Neuronal stem cell (in vitro differentiated cells): Measurements from ENCODE around the gene PLA2G4E.
A peak's percentile ranks its signal among the peaks of the same experiment; 100 is the strongest.

Experiments
- DNase-seq: peaks from one replicate; pipeline ENCODE4 v3.0.0-alpha.2; 2013; ENCODE audit warnings: low spot score
- H2AFZ ChIP-seq: one replicate; pipeline ENCODE4 v1.6.1; 2013; ENCODE audit warnings: mild to moderate bottlenecking, low read length, inconsistent platforms
- H2AK5ac ChIP-seq: 2 replicates; pipeline ENCODE4 v1.6.1; 2013; ENCODE audit warnings: low read depth, mild to moderate bottlenecking, inconsistent platforms, low read length, moderate library complexity, mixed read lengths
- H2BK120ac ChIP-seq: 2 replicates; pipeline ENCODE4 v1.6.1; 2013; ENCODE audit warnings: low read depth, mild to moderate bottlenecking, inconsistent platforms, low read length, moderate library complexity, mixed read lengths
- H2BK12ac ChIP-seq: one replicate; pipeline ENCODE4 v1.6.1; 2013; ENCODE audit warnings: low read length, inconsistent platforms
- H2BK15ac ChIP-seq: 2 replicates; pipeline ENCODE4 v1.6.1; 2013; ENCODE audit warnings: mild to moderate bottlenecking, low read length, inconsistent platforms, mixed read lengths
- H2BK5ac ChIP-seq: one replicate; pipeline ENCODE4 v1.6.1; 2013; ENCODE audit warnings: inconsistent platforms, mild to moderate bottlenecking, low read length, moderate library complexity
- H3K14ac ChIP-seq: one replicate; pipeline ENCODE4 v1.6.1; 2013; ENCODE audit warnings: low read length, inconsistent platforms
- H3K18ac ChIP-seq: 2 replicates; pipeline ENCODE4 v1.6.1; 2013; ENCODE audit warnings: low read length, inconsistent platforms
- H3K23ac ChIP-seq: 2 replicates; pipeline ENCODE4 v1.6.1; 2013; ENCODE audit warnings: low read depth, mild to moderate bottlenecking, mixed read lengths, low read length, inconsistent platforms; ENCODE audit not compliant: poor library complexity
- H3K27ac ChIP-seq: replicated peaks from 3 replicates; pipeline ENCODE4 v1.5.1; 2013; ENCODE audit warnings: low read length, inconsistent platforms
- H3K27me3 ChIP-seq, 3 experiments: 2 replicates each; pipeline ENCODE4 v1.6.1; 2013; ENCODE audit warnings: low read length in 3 of 3, mild to moderate bottlenecking in 2 of 3, inconsistent platforms in 1 of 3, low read depth in 1 of 3, mixed read lengths in 1 of 3, moderate library complexity in 1 of 3; ENCODE audit not compliant: control insufficient read depth in 3 of 3, insufficient read depth in 3 of 3
- H3K36me3 ChIP-seq, 2 donors: replicated peaks in 1 of 2; 2 replicates each; pipeline ENCODE4 v1.6.1; 2013; ENCODE audit warnings: low read length in 2 of 2; ENCODE audit not compliant: control insufficient read depth in 2 of 2, insufficient read depth in 2 of 2
- H3K4ac ChIP-seq: 2 replicates; pipeline ENCODE4 v1.6.1; 2013; ENCODE audit warnings: inconsistent platforms, mild to moderate bottlenecking, low read length, moderate library complexity
- H3K4me1 ChIP-seq, 2 donors: 1 replicate in 1 of 2; 2 replicates in 1 of 2; pipeline ENCODE4 v1.6.1; 2013; ENCODE audit warnings: low read length in 2 of 2, low read depth in 1 of 2; ENCODE audit not compliant: control insufficient read depth in 2 of 2, insufficient read depth in 1 of 2
- H3K4me2 ChIP-seq: one replicate; pipeline ENCODE4 v1.6.1; 2013; ENCODE audit warnings: mild to moderate bottlenecking, low read length, inconsistent platforms; ENCODE audit not compliant: insufficient read depth, poor library complexity, severe bottlenecking
- H3K4me3 ChIP-seq, 2 donors: 2 replicates each; pipeline ENCODE4 v1.5.1; 2013; ENCODE audit warnings: low read length in 2 of 2, mild to moderate bottlenecking in 2 of 2, inconsistent platforms in 1 of 2, moderate library complexity in 1 of 2
- H3K79me1 ChIP-seq: one replicate; pipeline ENCODE4 v1.6.1; 2013; ENCODE audit warnings: low read depth, mild to moderate bottlenecking, inconsistent platforms, low read length, moderate library complexity
- H3K9ac ChIP-seq: one replicate; pipeline ENCODE4 v1.6.1; 2013; ENCODE audit warnings: mild to moderate bottlenecking, low read depth, low read length, inconsistent platforms; ENCODE audit not compliant: poor library complexity
- H3K9me3 ChIP-seq, 2 donors: replicated peaks in 1 of 2; 2 replicates each; pipeline versions ENCODE3 to v1.6.1; 2013; ENCODE audit warnings: low read length in 2 of 2, mild to moderate bottlenecking in 2 of 2, inconsistent platforms in 1 of 2, low read depth in 1 of 2, mixed read lengths in 1 of 2, moderate library complexity in 1 of 2; ENCODE audit not compliant: control insufficient read depth in 2 of 2, insufficient read depth in 1 of 2
- H4K8ac ChIP-seq: one replicate; pipeline ENCODE4 v1.6.1; 2013; ENCODE audit warnings: low read depth, mild to moderate bottlenecking, inconsistent platforms, low read length, moderate library complexity
- H4K91ac ChIP-seq: one replicate; pipeline ENCODE4 v1.6.1; 2013; ENCODE audit warnings: low read length, low read depth, mild to moderate bottlenecking, inconsistent platforms; ENCODE audit not compliant: poor library complexity
- WGBS, 2 donors: extraction: QIAGEN DNeasy Blood & Tissue Kit; methylation state at CpG; one replicate each; pipeline ENCODE4 v1.1.7; 2013; ENCODE audit warnings: missing lambda C conversion rate in 2 of 2, mixed read lengths in 1 of 2; ENCODE audit not compliant: insufficient read length in 2 of 2, insufficient replicate concordance in 1 of 2; ENCODE audit errors: extremely low coverage in 2 of 2; 5-methylcytosine and 5-hydroxymethylcytosine counted together

Gene PLA2G4E

GRCh38 chr15:41971895-41972252 lies 49.0 kb downstream of the PLA2G4E start:
- Histone ChIP-seq H3K9ac (peak overlapping the region; percentile 99), H4K8ac (no peak overlapping the region), H3K4me2 (peak overlapping the region; percentile 80), H3K36me3 (no peaks in the 10 kb centered on the region), H4K91ac (no peak overlapping the region), H3K23ac (peak overlapping the region; percentile 97), H3K9me3 (no peaks in the 10 kb centered on the region), H3K4ac (no peak overlapping the region), H2AFZ (peak overlapping the region; percentile 100), H3K4me3 (peak overlapping the region; percentile 95 to 96), H3K18ac (peak overlapping the region; percentile 99), H2AK5ac (no peak overlapping the region), H3K4me1 (peaks cover 1 to 9% of the 10 kb centered on the region in 2 donors), H2BK120ac (no peak overlapping the region), H2BK15ac (peak overlapping the region; percentile 93), H2BK5ac (peak overlapping the region; percentile 92), H3K27ac (peak overlapping the region; percentile 74), H3K79me1 (peaks cover 1% of the 10 kb centered on the region), H3K14ac (peak overlapping the region; percentile 84), H3K27me3 (peaks cover 0 to 21% (median 0%) of the 10 kb centered on the region in 3 experiments), H2BK12ac (peak overlapping the region; percentile 46)
- DNase-seq: peak; percentile 39
- WGBS, 2 donors: no CpG with 5 or more reads among the region's 46 CpGs

GRCh38 chr15:41971089-41971894 lies 49.5 kb downstream of the PLA2G4E start:
- peak; percentile 52 for DNase-seq
- Histone ChIP-seq H3K27ac (peak overlapping the region; percentile 74), H3K4me1 (peaks cover 1 to 9% of the 10 kb centered on the region in 2 donors), H4K91ac (no peak overlapping the region), H2AK5ac (no peak overlapping the region), H3K23ac (peak overlapping the region; percentile 97), H2BK120ac (no peak overlapping the region), H3K4ac (no peak overlapping the region), H3K9ac (peak overlapping the region; percentile 99), H3K27me3 (peaks cover 0 to 21% (median 0%) of the 10 kb centered on the region in 3 experiments), H3K36me3 (no peaks in the 10 kb centered on the region), H3K18ac (no peak overlapping the region), H2BK5ac (no peak overlapping the region), H2BK15ac (no peak overlapping the region), H3K9me3 (no peaks in the 10 kb centered on the region), H2AFZ (peak overlapping the region; percentile 100), H2BK12ac (no peak overlapping the region), H4K8ac (no peak overlapping the region), H3K14ac (no peak overlapping the region), H3K4me2 (peak overlapping the region; percentile 80), H3K4me3 (peak overlapping the region; percentile 95 to 96), H3K79me1 (peaks cover 1% of the 10 kb centered on the region)
- no CpG with 5 or more reads among the region's 16 CpGs for WGBS, 2 donors

- H4K8ac ChIP-seq: no peak overlapping the region
- no peaks in the 10 kb centered on the region for H3K36me3 ChIP-seq
- no peak overlapping the region for H3K9ac ChIP-seq
- no peak overlapping the region for H2BK12ac ChIP-seq
- WGBS, 2 donors: no CpG with 5 or more reads among the region's 1 CpG
- no peak overlapping the region for H2BK5ac ChIP-seq
- peaks cover 5 to 9% of the 10 kb centered on the region in 2 donors for H3K4me1 ChIP-seq
- no peak overlapping the region for H3K4ac ChIP-seq
- H3K4me2 ChIP-seq: no peak overlapping the region
- no peak for DNase-seq
- H3K9me3 ChIP-seq: no peaks in the 10 kb centered on the region
- H3K27ac ChIP-seq: no peak overlapping the region
- H3K79me1 ChIP-seq: peaks cover 1% of the 10 kb centered on the region
- H3K14ac ChIP-seq: no peak overlapping the region
- H2AFZ ChIP-seq: no peak overlapping the region
- H3K18ac ChIP-seq: no peak overlapping the region
- H4K91ac ChIP-seq: no peak overlapping the region
- no peak overlapping the region for H3K4me3 ChIP-seq
- no peak overlapping the region for H3K23ac ChIP-seq
- no peak overlapping the region for H2AK5ac ChIP-seq
- H2BK120ac ChIP-seq: no peak overlapping the region
- H3K27me3 ChIP-seq: peaks cover 0 to 16% (median 0%) of the 10 kb centered on the region in 3 experiments
- no peak overlapping the region for H2BK15ac ChIP-seq
Measured at GRCh38 chr15:41970456-41970855, 50.4 kb downstream of the PLA2G4E start.

- Histone ChIP-seq H4K91ac (no peak overlapping the region), H3K27me3 (peaks cover 0 to 14% (median 0%) of the 10 kb centered on the region in 3 experiments), H3K18ac (no peak overlapping the region), H2AFZ (no peak overlapping the region), H3K9ac (no peak overlapping the region), H3K4me1 (peaks cover 5 to 9% of the 10 kb centered on the region in 2 donors), H3K4me2 (no peak overlapping the region), H2AK5ac (no peak overlapping the region), H3K4me3 (no peak overlapping the region), H3K4ac (no peak overlapping the region), H4K8ac (no peak overlapping the region), H3K9me3 (no peaks in the 10 kb centered on the region), H3K27ac (no peak overlapping the region), H3K23ac (no peak overlapping the region), H3K36me3 (no peaks in the 10 kb centered on the region), H2BK5ac (no peak overlapping the region), H2BK12ac (no peak overlapping the region), H2BK15ac (no peak overlapping the region), H2BK120ac (no peak overlapping the region), H3K14ac (no peak overlapping the region), H3K79me1 (peaks cover 1% of the 10 kb centered on the region)
- WGBS, 2 donors: no CpG with 5 or more reads among the region's 3 CpGs
- no peak for DNase-seq
Measured at GRCh38 chr15:41969851-41970431, 50.9 kb downstream of the PLA2G4E start.
